ENCODE measurements around the gene CDK18.

The CDK18 gene

GRCh38 chr1:205466595-205467220 lies 37.8 kb upstream of the CDK18 start:
- no peak for TF ChIP-seq REST (IDR thresholded peaks at IDR 0.05; ENCODE audit: insufficient replicate concordance, low read depth)
- TF ChIP-seq POLR2AphosphoS5 (IDR thresholded peaks at IDR 0.05; ENCODE audit: low read depth): no peak
- no peak for TF ChIP-seq SPI1 (IDR thresholded peaks at IDR 0.05; ENCODE audit: borderline replicate concordance, low read depth)
- no peak for TF ChIP-seq GABPA (IDR thresholded peaks at IDR 0.05; ENCODE audit: low read depth)
- TF ChIP-seq CTCF (IDR thresholded peaks at IDR 0.05; ENCODE audit: insufficient read depth, low read length): no peak
- H3K27me3 ChIP-seq (ENCODE audit: insufficient read depth, poor library complexity, severe bottlenecking): peaks cover 7% of the 10 kb centered on the region
- no peak overlapping the region for H3K4me3 ChIP-seq (replicated peaks; ENCODE audit: insufficient read depth, low read length)
- no peak for DNase-seq (ENCODE audit: low read depth in 1 of 2, low spot score in 1 of 2)
- H3K27ac ChIP-seq (replicated peaks): no peak overlapping the region

GRCh38 chr1:205470131-205470530 lies 34.3 kb upstream of the CDK18 start:
- Histone ChIP-seq H3K27ac (replicated peaks) (no peak overlapping the region), H3K27me3 (ENCODE audit: insufficient read depth, poor library complexity, severe bottlenecking) (peaks cover 4% of the 10 kb centered on the region), H3K4me3 (replicated peaks; ENCODE audit: insufficient read depth, low read length) (no peak overlapping the region)
- no peak for DNase-seq (ENCODE audit: low read depth in 1 of 2, low spot score in 1 of 2)
- TF ChIP-seq REST (IDR thresholded peaks at IDR 0.05; ENCODE audit: insufficient replicate concordance, low read depth): no peak
- no peak for TF ChIP-seq GABPA (IDR thresholded peaks at IDR 0.05; ENCODE audit: low read depth)
- no peak for TF ChIP-seq SPI1 (IDR thresholded peaks at IDR 0.05; ENCODE audit: borderline replicate concordance, low read depth)
- no peak for TF ChIP-seq CTCF (IDR thresholded peaks at IDR 0.05; ENCODE audit: insufficient read depth, low read length)
- TF ChIP-seq POLR2AphosphoS5 (IDR thresholded peaks at IDR 0.05; ENCODE audit: low read depth): no peak

DNA sequence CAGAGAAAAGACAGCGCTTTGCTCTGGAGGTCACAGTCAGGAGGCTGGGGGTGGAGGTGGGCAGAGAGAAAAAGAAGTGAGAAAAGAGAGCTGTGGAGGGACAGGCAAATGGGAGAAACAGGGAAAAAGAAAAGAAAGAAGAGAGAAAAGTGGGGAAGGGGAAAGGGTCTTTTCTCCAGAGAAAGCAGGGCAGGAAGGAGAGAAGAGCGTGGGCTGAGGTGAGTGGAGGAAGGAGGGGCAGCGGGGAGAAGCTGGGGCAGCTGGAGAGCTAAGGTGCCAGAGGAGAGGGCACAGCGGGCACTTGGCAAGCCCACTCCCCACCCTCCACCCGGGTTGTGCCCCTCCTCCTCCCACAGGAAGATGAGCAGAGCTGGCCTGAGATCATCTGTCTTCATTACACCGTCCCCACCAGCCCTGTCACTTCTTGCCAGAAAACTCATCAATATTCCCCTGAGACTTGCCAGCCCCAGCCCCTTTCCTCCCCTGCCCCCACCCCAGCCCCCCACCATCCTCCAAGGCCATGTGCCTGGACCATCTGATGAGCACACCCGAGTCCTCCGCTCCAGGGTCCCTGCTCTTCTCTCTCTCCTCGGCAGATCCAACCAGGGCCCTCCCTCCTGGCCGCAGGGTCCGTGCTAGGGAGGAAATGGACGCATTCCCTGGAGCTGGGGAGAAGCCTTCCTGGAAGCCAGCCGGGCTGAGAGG lies 31.6 kb upstream of the CDK18 start:
- no peak for DNase-seq (ENCODE audit: low read depth in 1 of 2, low spot score in 1 of 2)
- no peak for TF ChIP-seq GABPA (IDR thresholded peaks at IDR 0.05; ENCODE audit: low read depth)
- no peak for TF ChIP-seq SPI1 (IDR thresholded peaks at IDR 0.05; ENCODE audit: borderline replicate concordance, low read depth)
- TF ChIP-seq POLR2AphosphoS5 (IDR thresholded peaks at IDR 0.05; ENCODE audit: low read depth): no peak
- no peak for TF ChIP-seq CTCF (IDR thresholded peaks at IDR 0.05; ENCODE audit: insufficient read depth, low read length)
- TF ChIP-seq REST (IDR thresholded peaks at IDR 0.05; ENCODE audit: insufficient replicate concordance, low read depth): no peak
- Histone ChIP-seq H3K4me3 (replicated peaks; ENCODE audit: insufficient read depth, low read length) (no peak overlapping the region), H3K27ac (replicated peaks) (no peak overlapping the region), H3K27me3 (ENCODE audit: insufficient read depth, poor library complexity, severe bottlenecking) (no peaks in the 10 kb centered on the region)
